ENCODE data around the gene EXOC6B. TPM values are rescaled to one million over a fixed set of nuclear protein-coding genes. Genes with fewer than 3 reads are reported as not detected.

EXOC6B gene
- total RNA-seq, 1 experiment from 2014 or later: 40.1 TPM

- WGBS (ENCODE audit: extremely low coverage, insufficient read length, low lambda C conversion rate): no CpG with 5 or more reads among the region's 10 CpGs
- Histone ChIP-seq H3K9me3 (ENCODE audit: control insufficient read depth, low read depth, low read length) (no peaks in the 10 kb centered on the region), H3K4me2 (ENCODE audit: insufficient read depth, insufficient read length, low read length) (peak overlapping the region; percentile 93), H3K23me2 (ENCODE audit: insufficient read length, low read depth, low read length, poor library complexity, severe bottlenecking) (peaks cover 6% of the 10 kb centered on the region), H2BK5ac (ENCODE audit: insufficient read length, low read length) (no peak overlapping the region), H3K18ac (ENCODE audit: insufficient read length, low read depth, low read length) (no peak overlapping the region), H2BK12ac (ENCODE audit: insufficient read length, low read depth, low read length) (no peak overlapping the region), H2BK15ac (ENCODE audit: low read depth, low read length) (no peak overlapping the region), H3T11ph (ENCODE audit: low read length) (no peak overlapping the region), H3K56ac (ENCODE audit: insufficient read length, low read depth, low read length) (no peak overlapping the region), H3K14ac (ENCODE audit: insufficient read depth, low read length) (no peak overlapping the region), H2AK5ac (ENCODE audit: insufficient read length, low read length) (no peak overlapping the region), H4K20me1 (ENCODE audit: control insufficient read depth, insufficient read depth, insufficient read length) (no peaks in the 10 kb centered on the region), H3K79me2 (ENCODE audit: insufficient read depth, low read length) (no peaks in the 10 kb centered on the region; the same call in 1 of the 2 replicates), H2BK120ac (ENCODE audit: low read depth, low read length, poor library complexity, severe bottlenecking) (no peak overlapping the region), H3K27me3 (ENCODE audit: insufficient read depth, low read length) (no peaks in the 10 kb centered on the region), H3K4ac (ENCODE audit: low read depth, low read length) (no peak overlapping the region), H2BK20ac (ENCODE audit: low read depth, low read length, poor library complexity, severe bottlenecking) (no peak overlapping the region), H4K8ac (replicated peaks; ENCODE audit: insufficient read length, low read depth, low read length) (no peak overlapping the region), H4K5ac (ENCODE audit: insufficient read length, low read depth, low read length) (no peak overlapping the region), H3K27ac (ENCODE audit: insufficient read length, low read depth, low read length) (no peak overlapping the region), H2AFZ (ENCODE audit: low read length) (peak overlapping the region; percentile 83), H3K23ac (ENCODE audit: insufficient read length, low read depth, low read length) (no peak overlapping the region), H4K91ac (ENCODE audit: insufficient read length, low read depth, low read length) (no peak overlapping the region), H3K9ac (ENCODE audit: extremely low read depth, insufficient read length, low read length) (no peak overlapping the region), H3K79me1 (ENCODE audit: insufficient read depth, low read depth, low read length, poor library complexity, severe bottlenecking) (no peaks in the 10 kb centered on the region), H3K4me1 (ENCODE audit: insufficient read depth, low read length) (no peaks in the 10 kb centered on the region; the same call in 1 of the 2 replicates)
- Mint-ChIP-seq H3K4me1 (peaks cover 30 to 37% of the 10 kb centered on the region in 2 experiments), H3K27ac (peak overlapping the region; percentile 5 to 98 (median 52); a peak in 4 of 7 replicates), H3K9me3 (no peaks in the 10 kb centered on the region), H3K36me3 (ENCODE audit: insufficient read depth in 1 of 3, low read depth in 3 of 3) (peaks cover 1 to 6% (median 4%) of the 10 kb centered on the region in 3 experiments; a peak in 4 of 7 replicates), H3K27me3 (ENCODE audit: low read depth) (no peaks in the 10 kb centered on the region), H3K4me3 (peak overlapping the region; percentile 96 to 100)
- DNase-seq: no peak
- no peak for TF ChIP-seq CTCF (conservative IDR thresholded peaks at IDR 0.05)
Measured at GRCh38 chr2:72826156-72826477, 284 bp upstream of the EXOC6B start.
